Adipose tissue (tissue), 3 donors: Measurements from ENCODE around the gene TUFT1. TPM values are rescaled to one million over a fixed set of nuclear protein-coding genes. Genes with fewer than 3 reads are reported as not detected.
"Not testable (repeated sequence)": the region's sequence is repeated elsewhere in the genome, so short reads cannot be mapped to it uniquely, and the experiment has no call there.

Source experiments
- H3K27ac ChIP-seq: one replicate; pipeline ENCODE4 v1.5.1; 2013; ENCODE audit warnings: low read depth, low read length
- WGBS, 3 donors: extraction: QIAGEN DNeasy Blood & Tissue Kit; methylation state at CpG; one replicate each; pipeline ENCODE4 v1.1.7; 2013; 5-methylcytosine and 5-hydroxymethylcytosine counted together
- polyA plus RNA-seq, 3 donors: library from polyadenylated mRNA; stranded (reverse); fragments of 200-250 nt; gene quantifications; one replicate each; pipeline ENCODE4 v1.2.3, GENCODE V29; 2013
- donor health status: healthy with polysubstance abuse.
- donor health status: Bipolar disorder and iron deficiency.
- donor health status: healthy.

The TUFT1 gene
- polyA plus RNA-seq, 3 donors, result 4.2 to 13.3 (median 4.2) TPM

GRCh38 chr1:151510957-151511635 lies 29.0 kb upstream of the TUFT1 start, which contains the start of gene CGN:
Gene CGN, plus strand, starts transcription at chr1:151511387. Its CDS starts 7,133 bp downstream, at chr1:151518520.
- H3K27ac ChIP-seq, result no peak within 1 kb of the TSS
- 0% methylated on average over 47 to 68 of the region's 68 CpGs for WGBS, 3 donors

- H3K27ac ChIP-seq, result no peak overlapping the region
- WGBS, 3 donors, result 0 to 1% (median 1%) methylated on average over 23 of the region's 23 CpGs
Measured at GRCh38 chr1:151511636-151512215, 28.4 kb upstream of the TUFT1 start.

GRCh38 chr1:151512326-151512725 lies 27.8 kb upstream of the TUFT1 start:
- whole genome bisulfite sequencing, 3 donors, result 29 to 48% (median 35%) methylated on average over 4 of the region's 4 CpGs
- no peak overlapping the region for H3K27ac ChIP-seq

GRCh38 chr1:151512801-151513625 lies 27.1 kb upstream of the TUFT1 start:
- 21 to 50% (median 39%) methylated on average over 8 of the region's 8 CpGs for WGBS, 3 donors
- H3K27ac ChIP-seq, result no peak overlapping the region

- 26 to 78% (median 76%) methylated on average over 6 of the region's 6 CpGs for WGBS, 3 donors
- H3K27ac ChIP-seq, result no peak overlapping the region
Measured at GRCh38 chr1:151513626-151514121, 26.4 kb upstream of the TUFT1 start.

- WGBS, 3 donors, result 29 to 84% (median 84%) methylated on average over 4 of the region's 4 CpGs
- H3K27ac ChIP-seq, result no peak overlapping the region
Measured at GRCh38 chr1:151514366-151514765, 25.7 kb upstream of the TUFT1 start.

- no peak overlapping the region for H3K27ac ChIP-seq
- WGBS, 3 donors, result 76 to 95% (median 91%) methylated on average over 4 of the region's 4 CpGs
Measured at GRCh38 chr1:151515265-151515664, 24.8 kb upstream of the TUFT1 start.

- 14 to 61% (median 55%) methylated on average over 1 of the region's 1 CpG for WGBS, 3 donors
- no peak overlapping the region for H3K27ac ChIP-seq
Measured at GRCh38 chr1:151516031-151516511, 24.0 kb upstream of the TUFT1 start.

GRCh38 chr1:151518431-151518830 lies 21.7 kb upstream of the TUFT1 start:
- H3K27ac ChIP-seq, result no peak overlapping the region
- WGBS, 3 donors, result 92 to 98% (median 96%) methylated on average over 12 of the region's 12 CpGs

- 93 to 98% (median 95%) methylated on average over 11 to 15 of the region's 15 CpGs for WGBS, 3 donors
- no peak overlapping the region for H3K27ac ChIP-seq
Measured at GRCh38 chr1:151518936-151519335, 21.2 kb upstream of the TUFT1 start.

GRCh38 chr1:151519667-151520066 lies 20.4 kb upstream of the TUFT1 start:
- no peak overlapping the region for H3K27ac ChIP-seq
- 76 to 92% (median 83%) methylated on average over 2 of the region's 2 CpGs for WGBS, 3 donors

- H3K27ac ChIP-seq, result no peak overlapping the region
- 79 to 91% (median 86%) methylated on average over 4 of the region's 4 CpGs for WGBS, 3 donors
Measured at GRCh38 chr1:151520359-151520758, 19.8 kb upstream of the TUFT1 start.

GRCh38 chr1:151522427-151522826 lies 17.7 kb upstream of the TUFT1 start:
- 90 to 95% (median 92%) methylated on average over 7 of the region's 7 CpGs for WGBS, 3 donors
- not testable (repeated sequence) for H3K27ac ChIP-seq

GRCh38 chr1:151523326-151523725 lies 16.8 kb upstream of the TUFT1 start:
- no peak overlapping the region for H3K27ac ChIP-seq
- WGBS, 3 donors, result 75 to 78% (median 76%) methylated on average over 5 of the region's 5 CpGs

GRCh38 chr1:151524736-151525135 lies 15.4 kb upstream of the TUFT1 start:
- no peak overlapping the region for H3K27ac ChIP-seq
- WGBS, 3 donors, result 81 to 92% (median 92%) methylated on average over 7 of the region's 7 CpGs

- no peak overlapping the region for H3K27ac ChIP-seq
- 73 to 80% (median 78%) methylated on average over 7 of the region's 7 CpGs for WGBS, 3 donors
Measured at GRCh38 chr1:151526735-151527525, 13.2 kb upstream of the TUFT1 start.

GRCh38 chr1:151529211-151529702 lies 10.9 kb upstream of the TUFT1 start:
- no peak overlapping the region for H3K27ac ChIP-seq
- 89 to 95% (median 89%) methylated on average over 11 of the region's 11 CpGs for WGBS, 3 donors

- 89 to 94% (median 90%) methylated on average over 18 of the region's 18 CpGs for WGBS, 3 donors
- no peak overlapping the region for H3K27ac ChIP-seq
Measured at GRCh38 chr1:151529781-151530180, 10.3 kb upstream of the TUFT1 start.
